ENCODE measurements around the gene ZBTB5.

DNA sequence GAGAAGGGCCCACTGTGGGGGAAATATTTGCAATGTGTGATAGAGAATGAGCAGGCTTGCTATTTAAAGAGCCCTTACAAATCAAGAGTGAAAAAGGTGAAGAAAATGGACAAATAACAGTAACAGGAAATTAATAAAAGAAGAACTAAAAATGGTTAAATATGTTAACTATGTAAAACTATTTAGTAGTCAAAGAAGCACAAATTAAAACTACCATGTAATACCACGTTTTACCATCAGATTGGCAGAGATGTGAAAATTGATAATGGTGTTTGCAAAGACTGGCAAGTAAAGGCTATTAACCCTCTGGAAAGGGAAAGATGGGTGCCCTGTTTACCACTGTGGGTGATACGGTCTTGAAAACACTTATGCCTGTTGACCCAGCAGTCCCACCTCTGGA, 65.9 kb downstream of the ZBTB5 start:
- TF ChIP-seq SUZ12 (IDR thresholded peaks at IDR 0.05; ENCODE audit: extremely low read depth, insufficient read depth, insufficient read length) (no peak), YY1 (IDR thresholded peaks at IDR 0.05; ENCODE audit: insufficient read depth, insufficient read length) (no peak), ZNF274 (IDR thresholded peaks at IDR 0.05; ENCODE audit: low read depth, low read length) (no peak)
